ENCODE results near the gene MLLT3. TPM values are rescaled to one million over a fixed set of nuclear protein-coding genes. Genes with fewer than 3 reads are reported as not detected.

MLLT3 gene
- total and polyA plus RNA-seq, 2 of the 13 experiments (the other 11 are each of a cell fraction or from before 2014, with no cell fraction given), result 12.3 to 12.6 TPM

DNA sequence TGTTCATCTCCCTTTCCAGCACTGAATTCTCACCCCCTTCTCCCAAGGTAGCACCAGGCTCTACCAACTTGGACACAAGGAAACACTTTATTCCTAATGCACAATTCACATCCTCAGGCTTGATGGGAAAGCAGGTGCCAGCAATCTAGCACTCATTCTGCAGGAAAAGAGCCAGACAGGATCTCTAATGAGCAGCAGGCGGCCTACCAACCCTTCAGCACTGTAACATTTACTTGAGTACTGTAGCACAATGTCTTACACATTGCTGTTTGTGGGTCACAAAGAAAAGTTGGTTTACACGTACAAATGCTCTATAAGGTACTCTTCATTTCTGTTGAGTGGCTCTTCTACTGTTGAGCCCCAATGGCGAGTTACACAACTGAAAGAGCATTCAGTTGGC lies 254.4 kb downstream of the MLLT3 start (continued):
- TF ChIP-seq ZNF558 (CRISPR knock-in tag; IDR thresholded peaks at IDR 0.05; ENCODE audit: borderline replicate concordance), result no peak
- TF ChIP-seq ZNF83 (CRISPR knock-in tag; IDR thresholded peaks at IDR 0.05; ENCODE audit: borderline replicate concordance), result no peak
- no peak for TF ChIP-seq NCOA2 (CRISPR knock-in tag; IDR thresholded peaks at IDR 0.05)
- no peak for TF ChIP-seq KDM1A (CRISPR knock-in tag; IDR thresholded peaks at IDR 0.05)
- TF ChIP-seq ZNF274 (CRISPR knock-in tag; IDR thresholded peaks at IDR 0.05), result no peak
- TF ChIP-seq KLF16 (CRISPR knock-in tag; IDR thresholded peaks at IDR 0.05), result no peak
- TF ChIP-seq HBP1 (CRISPR knock-in tag; IDR thresholded peaks at IDR 0.05; ENCODE audit: low read depth), result no peak

- WGBS (ENCODE audit: low lambda C conversion rate), result 55% methylated on average over 3 of the region's 3 CpGs
- Histone ChIP-seq H3K4me1 (ENCODE audit: insufficient read depth, low read length) (no peaks in the 10 kb centered on the region), H4K20me1 (ENCODE audit: insufficient read depth, low read length) (no peaks in the 10 kb centered on the region), H3K4me3 (replicated peaks in 1 of 3; ENCODE audit: insufficient read depth in 1 of 3, low read depth in 2 of 3, low read length in 3 of 3) (no peak overlapping the region), H3K27me3 (ENCODE audit: control insufficient read depth in 1 of 2, insufficient read depth in 2 of 2, low read length in 2 of 2) (no peaks in the 10 kb centered on the region), H3K79me2 (ENCODE audit: insufficient read depth, low read length) (no peaks in the 10 kb centered on the region), H3K4me2 (ENCODE audit: low read depth, low read length) (no peak overlapping the region), H3K9ac (ENCODE audit: insufficient read depth, low read depth, low read length) (no peak overlapping the region), H3K27ac (ENCODE audit: extremely low read length, insufficient read depth, low read length) (no peak overlapping the region), H2AFZ (ENCODE audit: low read length) (no peak overlapping the region), H3K9me3 (ENCODE audit: low read length) (no peaks in the 10 kb centered on the region), H3K36me3 (replicated peaks in 1 of 2; ENCODE audit: control insufficient read depth in 1 of 2, insufficient read depth in 2 of 2, low read length in 2 of 2) (no peaks in the 10 kb centered on the region; a peak in 1 of 5 replicates)
- ATAC-seq (no peak), DNase-seq (ENCODE audit: low spot score) (no peak), FAIRE-seq (no peak)
- intact Hi-C loops (cut with micrococcal nuclease; ENCODE audit: unreplicated experiment) (no loop called here), in situ Hi-C loops (cut with HindIII; ENCODE audit: extremely low pct_ligation_motif_present, low pct_unique_long_range_greater_than_20kb) (loop anchor here (25.0 kb wide), 1 partner anchor 747 kb away; no protein-coding TSS in a partner anchor)
- POLR2A ChIA-PET, result no interaction called here
- no TSS peak for BruUV-seq (replicated peaks)
- CTCF ChIA-PET (ENCODE audit: low intra/inter-chr PET ratio, low total read pairs), result no interaction called here
- TF ChIP-seq, protein P1, sequence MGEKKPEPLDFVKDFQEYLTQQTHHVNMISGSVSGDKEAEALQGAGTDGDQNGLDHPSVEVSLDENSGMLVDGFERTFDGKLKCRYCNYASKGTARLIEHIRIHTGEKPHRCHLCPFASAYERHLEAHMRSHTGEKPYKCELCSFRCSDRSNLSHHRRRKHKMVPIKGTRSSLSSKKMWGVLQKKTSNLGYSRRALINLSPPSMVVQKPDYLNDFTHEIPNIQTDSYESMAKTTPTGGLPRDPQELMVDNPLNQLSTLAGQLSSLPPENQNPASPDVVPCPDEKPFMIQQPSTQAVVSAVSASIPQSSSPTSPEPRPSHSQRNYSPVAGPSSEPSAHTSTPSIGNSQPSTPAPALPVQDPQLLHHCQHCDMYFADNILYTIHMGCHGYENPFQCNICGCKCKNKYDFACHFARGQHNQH (CRISPR knock-in tag; IDR thresholded peaks at IDR 0.05), result no peak
- TF ChIP-seq DMAP1 (CRISPR knock-in tag; IDR thresholded peaks at IDR 0.05), result no peak
- TF ChIP-seq ZNF747 (CRISPR knock-in tag; IDR thresholded peaks at IDR 0.05; ENCODE audit: borderline replicate concordance), result no peak
- TF ChIP-seq RAD21 (CRISPR knock-in tag; IDR thresholded peaks at IDR 0.05), result no peak
- no peak for TF ChIP-seq ZNF484 (CRISPR knock-in tag; IDR thresholded peaks at IDR 0.05; ENCODE audit: borderline replicate concordance, low read depth)
- TF ChIP-seq ZNF761 (CRISPR knock-in tag; conservative IDR thresholded peaks at IDR 0.05), result no peak
- TF ChIP-seq GRHL1 (CRISPR knock-in tag; conservative IDR thresholded peaks at IDR 0.05), result no peak
- TF ChIP-seq GTF3A (CRISPR knock-in tag; conservative IDR thresholded peaks at IDR 0.05), result no peak
- TF ChIP-seq PHF20 (CRISPR knock-in tag; IDR thresholded peaks at IDR 0.05), result no peak
- TF ChIP-seq SKI (IDR thresholded peaks at IDR 0.05; ENCODE audit: partially characterized antibody), result no peak
- TF ChIP-seq HBP1 (CRISPR knock-in tag; IDR thresholded peaks at IDR 0.05; ENCODE audit: low read depth), result no peak
- TF ChIP-seq IRF2 (CRISPR knock-in tag; IDR thresholded peaks at IDR 0.05), result no peak
- no peak for TF ChIP-seq SNAPC5 (CRISPR knock-in tag; IDR thresholded peaks at IDR 0.05; ENCODE audit: borderline replicate concordance)
These were observed 257.3 kb downstream of the MLLT3 start for GRCh38 chr9:20364959-20365358.

All from HepG2 (cell line).